ENCODE results near the gene HINT1.

The HINT1 gene

DNA sequence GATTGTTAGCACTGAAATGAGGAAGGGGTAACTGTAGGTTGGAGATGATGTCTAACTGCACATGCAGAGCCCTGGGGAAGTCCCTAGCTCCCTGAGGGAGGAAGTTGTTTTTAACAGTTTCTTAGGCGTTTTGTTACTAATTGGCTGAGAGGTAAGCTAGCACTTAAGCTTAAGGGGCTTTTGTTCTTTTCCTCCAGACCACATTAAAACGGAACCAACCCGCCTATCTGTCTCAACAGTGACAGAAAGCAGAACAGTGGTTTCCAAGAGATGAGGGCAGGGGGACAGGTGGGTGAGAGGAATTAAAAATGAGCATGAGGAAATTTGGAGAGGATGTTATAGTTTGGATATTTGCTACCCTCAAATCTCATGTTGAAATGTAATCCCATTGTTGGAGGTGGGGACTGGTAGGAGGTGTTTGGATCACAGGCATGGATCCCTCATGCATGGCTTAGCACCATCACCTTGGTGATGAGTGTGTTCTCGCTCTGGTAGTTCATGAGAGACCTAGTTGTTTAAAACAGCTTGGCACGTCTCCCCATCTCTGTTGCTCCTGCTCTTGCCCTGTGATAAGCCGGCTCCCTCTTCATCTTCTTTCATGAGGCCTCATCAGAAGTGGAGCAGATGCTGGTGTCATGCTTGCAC lies 44.6 kb upstream of the HINT1 start:
- TF ChIP-seq, protein P1, sequence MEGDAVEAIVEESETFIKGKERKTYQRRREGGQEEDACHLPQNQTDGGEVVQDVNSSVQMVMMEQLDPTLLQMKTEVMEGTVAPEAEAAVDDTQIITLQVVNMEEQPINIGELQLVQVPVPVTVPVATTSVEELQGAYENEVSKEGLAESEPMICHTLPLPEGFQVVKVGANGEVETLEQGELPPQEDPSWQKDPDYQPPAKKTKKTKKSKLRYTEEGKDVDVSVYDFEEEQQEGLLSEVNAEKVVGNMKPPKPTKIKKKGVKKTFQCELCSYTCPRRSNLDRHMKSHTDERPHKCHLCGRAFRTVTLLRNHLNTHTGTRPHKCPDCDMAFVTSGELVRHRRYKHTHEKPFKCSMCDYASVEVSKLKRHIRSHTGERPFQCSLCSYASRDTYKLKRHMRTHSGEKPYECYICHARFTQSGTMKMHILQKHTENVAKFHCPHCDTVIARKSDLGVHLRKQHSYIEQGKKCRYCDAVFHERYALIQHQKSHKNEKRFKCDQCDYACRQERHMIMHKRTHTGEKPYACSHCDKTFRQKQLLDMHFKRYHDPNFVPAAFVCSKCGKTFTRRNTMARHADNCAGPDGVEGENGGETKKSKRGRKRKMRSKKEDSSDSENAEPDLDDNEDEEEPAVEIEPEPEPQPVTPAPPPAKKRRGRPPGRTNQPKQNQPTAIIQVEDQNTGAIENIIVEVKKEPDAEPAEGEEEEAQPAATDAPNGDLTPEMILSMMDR (IDR thresholded peaks at IDR 0.05; ENCODE audit: poor library complexity, severe bottlenecking) = no peak
- DNase-seq (ENCODE audit: low spot score) = no peak
- Histone ChIP-seq H3K4me3 (ENCODE audit: severe bottlenecking) (no peak overlapping the region), H3K9me3 (ENCODE audit: severe bottlenecking) (no peaks in the 10 kb centered on the region), H3K27me3 (ENCODE audit: insufficient read depth, poor library complexity, severe bottlenecking) (no peaks in the 10 kb centered on the region), H3K27ac (ENCODE audit: poor library complexity, severe bottlenecking) (no peak overlapping the region), H3K36me3 (ENCODE audit: low read depth) (no peaks in the 10 kb centered on the region), H3K4me1 (ENCODE audit: insufficient read depth, poor library complexity, severe bottlenecking) (no peaks in the 10 kb centered on the region)
- ATAC-seq (ENCODE audit: low read depth) = peak; percentile 33; the same call in 1 of the 3 replicates

DNA sequence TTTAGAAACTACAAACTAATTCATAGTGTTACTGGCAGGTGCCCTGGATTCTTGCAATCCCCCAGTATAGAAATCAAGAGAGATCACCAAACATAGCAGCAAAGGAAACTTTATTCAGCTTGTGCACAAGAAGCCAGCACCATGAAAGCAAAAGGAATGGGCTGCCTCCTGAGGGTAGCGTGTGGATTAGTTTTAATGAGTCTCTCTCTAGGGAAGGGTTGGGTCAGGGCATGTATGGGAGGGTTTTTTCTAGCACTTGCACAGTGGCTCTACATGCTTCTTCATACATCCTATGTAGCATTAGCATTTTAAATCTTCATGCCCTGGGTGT lies 44.1 kb upstream of the HINT1 start:
- Histone ChIP-seq H3K4me3 (ENCODE audit: severe bottlenecking) (no peak overlapping the region), H3K27ac (ENCODE audit: poor library complexity, severe bottlenecking) (no peak overlapping the region), H3K27me3 (ENCODE audit: insufficient read depth, poor library complexity, severe bottlenecking) (no peaks in the 10 kb centered on the region), H3K4me1 (ENCODE audit: insufficient read depth, poor library complexity, severe bottlenecking) (no peaks in the 10 kb centered on the region), H3K36me3 (ENCODE audit: low read depth) (no peaks in the 10 kb centered on the region), H3K9me3 (ENCODE audit: severe bottlenecking) (no peaks in the 10 kb centered on the region)
- peak; percentile 28; the same call in 2 of the 3 replicates for ATAC-seq (ENCODE audit: low read depth)
- TF ChIP-seq, protein P1 (IDR thresholded peaks at IDR 0.05; ENCODE audit: poor library complexity, severe bottlenecking) = no peak
- no peak for DNase-seq (ENCODE audit: low spot score)

DNA sequence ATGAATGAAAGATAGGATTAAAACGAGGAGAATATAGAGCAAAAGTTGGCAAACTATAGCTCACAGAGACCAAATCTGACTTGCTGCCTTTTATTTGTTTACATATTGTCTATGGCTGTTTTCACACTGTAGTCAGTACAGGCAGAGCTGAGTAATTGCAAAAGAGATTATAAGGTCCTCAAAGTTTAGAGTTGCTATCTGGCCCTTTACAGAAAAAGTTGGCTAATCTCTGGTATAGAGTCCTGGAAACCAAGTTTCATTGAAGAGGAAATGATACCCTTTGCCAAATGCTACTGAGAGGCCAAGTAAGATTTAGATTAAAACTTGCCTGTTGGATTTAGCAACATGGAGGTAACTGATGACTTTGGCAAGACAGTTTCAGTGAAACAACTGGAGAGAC lies 41.7 kb upstream of the HINT1 start:
- Histone ChIP-seq H3K9me3 (ENCODE audit: severe bottlenecking) (no peaks in the 10 kb centered on the region), H3K36me3 (ENCODE audit: low read depth) (no peaks in the 10 kb centered on the region), H3K27me3 (ENCODE audit: insufficient read depth, poor library complexity, severe bottlenecking) (no peaks in the 10 kb centered on the region), H3K27ac (ENCODE audit: poor library complexity, severe bottlenecking) (no peak overlapping the region), H3K4me1 (ENCODE audit: insufficient read depth, poor library complexity, severe bottlenecking) (no peaks in the 10 kb centered on the region), H3K4me3 (ENCODE audit: severe bottlenecking) (no peak overlapping the region)
- TF ChIP-seq, protein P1 (IDR thresholded peaks at IDR 0.05; ENCODE audit: poor library complexity, severe bottlenecking) = no peak
- DNase-seq (ENCODE audit: low spot score) (no peak), ATAC-seq (ENCODE audit: low read depth) (no peak)

DNA sequence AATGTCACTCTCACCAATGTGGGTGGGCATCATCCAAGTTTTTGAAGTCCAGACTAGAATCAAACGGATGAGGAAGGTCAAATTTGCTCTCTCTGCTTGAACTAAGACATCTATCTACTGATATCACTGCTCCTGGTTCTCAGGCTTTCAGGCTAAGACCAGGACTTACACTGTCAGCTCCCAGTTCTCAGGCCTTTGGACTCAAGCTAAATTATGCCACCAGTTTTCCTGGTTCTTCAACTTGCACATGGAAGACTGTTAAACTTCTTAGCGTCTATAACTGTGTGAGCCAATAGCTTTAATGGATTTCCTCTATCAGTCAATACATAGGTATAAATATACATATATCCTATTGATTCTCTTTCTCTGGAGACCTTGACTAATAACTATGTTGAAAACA lies 41.0 kb upstream of the HINT1 start:
- no peaks in the 10 kb centered on the region for H3K9me3 ChIP-seq (ENCODE audit: severe bottlenecking)
- no peak overlapping the region for H3K27ac ChIP-seq (ENCODE audit: poor library complexity, severe bottlenecking)
- H3K4me3 ChIP-seq (ENCODE audit: severe bottlenecking) = no peak overlapping the region
- no peak for DNase-seq (ENCODE audit: low spot score)
- no peaks in the 10 kb centered on the region for H3K27me3 ChIP-seq (ENCODE audit: insufficient read depth, poor library complexity, severe bottlenecking)
- H3K36me3 ChIP-seq (ENCODE audit: low read depth) = no peaks in the 10 kb centered on the region
- no peak for ATAC-seq (ENCODE audit: low read depth)
- TF ChIP-seq, protein P1 (IDR thresholded peaks at IDR 0.05; ENCODE audit: poor library complexity, severe bottlenecking) = no peak
- no peaks in the 10 kb centered on the region for H3K4me1 ChIP-seq (ENCODE audit: insufficient read depth, poor library complexity, severe bottlenecking)

DNA sequence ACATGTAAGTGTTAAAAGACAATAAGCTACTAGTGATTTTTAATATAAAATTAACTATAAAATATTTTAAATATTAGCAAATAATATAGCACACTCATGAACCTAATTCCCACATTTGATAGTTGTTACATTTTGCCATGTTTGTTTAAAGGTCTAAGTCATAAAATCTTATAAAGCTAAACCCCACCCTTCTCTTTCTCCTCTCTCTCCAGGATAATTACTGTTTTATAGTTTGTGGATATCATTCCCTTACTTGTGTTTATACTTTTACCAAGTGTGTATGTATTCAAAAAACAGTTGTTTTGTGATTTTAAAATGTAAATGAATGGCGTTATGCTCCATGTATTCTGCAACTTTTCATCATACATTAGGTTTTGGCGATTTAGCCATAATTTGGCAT lies 39.9 kb upstream of the HINT1 start:
- H3K36me3 ChIP-seq (ENCODE audit: low read depth) = peaks cover 9% of the 10 kb centered on the region
- H3K9me3 ChIP-seq (ENCODE audit: severe bottlenecking) = no peaks in the 10 kb centered on the region
- no peak overlapping the region for H3K27ac ChIP-seq (ENCODE audit: poor library complexity, severe bottlenecking)
- no peak for DNase-seq (ENCODE audit: low spot score)
- H3K4me3 ChIP-seq (ENCODE audit: severe bottlenecking) = no peak overlapping the region
- TF ChIP-seq, protein P1 (IDR thresholded peaks at IDR 0.05; ENCODE audit: poor library complexity, severe bottlenecking) = no peak
- H3K27me3 ChIP-seq (ENCODE audit: insufficient read depth, poor library complexity, severe bottlenecking) = no peaks in the 10 kb centered on the region
- no peaks in the 10 kb centered on the region for H3K4me1 ChIP-seq (ENCODE audit: insufficient read depth, poor library complexity, severe bottlenecking)
- no peak for ATAC-seq (ENCODE audit: low read depth)
